ENCODE data around the gene CALML5.

CALML5 gene

GRCh38 chr10:5461203-5461588 is 38.2 kb downstream of the CALML5 start:
- H3K4me2 ChIP-seq (ENCODE audit: low read length), result no peak overlapping the region
- TF ChIP-seq, protein P1, sequence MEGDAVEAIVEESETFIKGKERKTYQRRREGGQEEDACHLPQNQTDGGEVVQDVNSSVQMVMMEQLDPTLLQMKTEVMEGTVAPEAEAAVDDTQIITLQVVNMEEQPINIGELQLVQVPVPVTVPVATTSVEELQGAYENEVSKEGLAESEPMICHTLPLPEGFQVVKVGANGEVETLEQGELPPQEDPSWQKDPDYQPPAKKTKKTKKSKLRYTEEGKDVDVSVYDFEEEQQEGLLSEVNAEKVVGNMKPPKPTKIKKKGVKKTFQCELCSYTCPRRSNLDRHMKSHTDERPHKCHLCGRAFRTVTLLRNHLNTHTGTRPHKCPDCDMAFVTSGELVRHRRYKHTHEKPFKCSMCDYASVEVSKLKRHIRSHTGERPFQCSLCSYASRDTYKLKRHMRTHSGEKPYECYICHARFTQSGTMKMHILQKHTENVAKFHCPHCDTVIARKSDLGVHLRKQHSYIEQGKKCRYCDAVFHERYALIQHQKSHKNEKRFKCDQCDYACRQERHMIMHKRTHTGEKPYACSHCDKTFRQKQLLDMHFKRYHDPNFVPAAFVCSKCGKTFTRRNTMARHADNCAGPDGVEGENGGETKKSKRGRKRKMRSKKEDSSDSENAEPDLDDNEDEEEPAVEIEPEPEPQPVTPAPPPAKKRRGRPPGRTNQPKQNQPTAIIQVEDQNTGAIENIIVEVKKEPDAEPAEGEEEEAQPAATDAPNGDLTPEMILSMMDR (IDR thresholded peaks at IDR 0.05; ENCODE audit: low read depth, low read length, poor library complexity, severe bottlenecking), result no peak
- no peak for TF ChIP-seq EZH2phosphoT487 (IDR thresholded peaks at IDR 0.05; ENCODE audit: borderline replicate concordance, low read length)
- no peak overlapping the region for H3K4me3 ChIP-seq (ENCODE audit: low read length)
- H3K36me3 ChIP-seq (ENCODE audit: control insufficient read depth, low read length), result peaks cover 43% of the 10 kb centered on the region
- no peaks in the 10 kb centered on the region for H3K9me2 ChIP-seq (replicated peaks; ENCODE audit: control insufficient read depth, low read length)
- H3K27me3 ChIP-seq (ENCODE audit: control insufficient read depth, low read length), result no peaks in the 10 kb centered on the region
- H3K79me2 ChIP-seq (ENCODE audit: control insufficient read depth, low read length), result no peaks in the 10 kb centered on the region
- no peaks in the 10 kb centered on the region for H3K9me3 ChIP-seq (ENCODE audit: control insufficient read depth, insufficient read depth, low read length)
- no peak overlapping the region for H3K27ac ChIP-seq (ENCODE audit: low read depth, low read length)
- no peaks in the 10 kb centered on the region for H4K20me1 ChIP-seq (ENCODE audit: control insufficient read depth, insufficient read depth, low read depth, low read length)
- peaks cover 2% of the 10 kb centered on the region; the same call in 1 of the 2 replicates for H3F3A ChIP-seq (ENCODE audit: control insufficient read depth, insufficient read depth)
- H3K4me1 ChIP-seq (ENCODE audit: control insufficient read depth, low read length), result no peaks in the 10 kb centered on the region

- no peaks in the 10 kb centered on the region for H3K9me3 ChIP-seq (ENCODE audit: control insufficient read depth, insufficient read depth, low read length)
- H4K20me1 ChIP-seq (ENCODE audit: control insufficient read depth, insufficient read depth, low read depth, low read length), result no peaks in the 10 kb centered on the region
- H3K4me2 ChIP-seq (ENCODE audit: low read length), result no peak overlapping the region
- H3K9me2 ChIP-seq (replicated peaks; ENCODE audit: control insufficient read depth, low read length), result no peaks in the 10 kb centered on the region
- no peak overlapping the region for H3K27ac ChIP-seq (ENCODE audit: low read depth, low read length)
- peaks cover 49% of the 10 kb centered on the region for H3K36me3 ChIP-seq (ENCODE audit: control insufficient read depth, low read length)
- H3F3A ChIP-seq (ENCODE audit: control insufficient read depth, insufficient read depth), result peaks cover 2% of the 10 kb centered on the region; the same call in 1 of the 2 replicates
- H3K4me3 ChIP-seq (ENCODE audit: low read length), result no peak overlapping the region
- H3K79me2 ChIP-seq (ENCODE audit: control insufficient read depth, low read length), result no peaks in the 10 kb centered on the region
- no peaks in the 10 kb centered on the region for H3K27me3 ChIP-seq (ENCODE audit: control insufficient read depth, low read length)
- no peaks in the 10 kb centered on the region for H3K4me1 ChIP-seq (ENCODE audit: control insufficient read depth, low read length)
- TF ChIP-seq EZH2phosphoT487 (IDR thresholded peaks at IDR 0.05; ENCODE audit: borderline replicate concordance, low read length), result no peak
- TF ChIP-seq, protein P1 (IDR thresholded peaks at IDR 0.05; ENCODE audit: low read depth, low read length, poor library complexity, severe bottlenecking), result no peak
Observed at GRCh38 chr10:5460468-5461202, 38.7 kb downstream of the CALML5 start.

DNA sequence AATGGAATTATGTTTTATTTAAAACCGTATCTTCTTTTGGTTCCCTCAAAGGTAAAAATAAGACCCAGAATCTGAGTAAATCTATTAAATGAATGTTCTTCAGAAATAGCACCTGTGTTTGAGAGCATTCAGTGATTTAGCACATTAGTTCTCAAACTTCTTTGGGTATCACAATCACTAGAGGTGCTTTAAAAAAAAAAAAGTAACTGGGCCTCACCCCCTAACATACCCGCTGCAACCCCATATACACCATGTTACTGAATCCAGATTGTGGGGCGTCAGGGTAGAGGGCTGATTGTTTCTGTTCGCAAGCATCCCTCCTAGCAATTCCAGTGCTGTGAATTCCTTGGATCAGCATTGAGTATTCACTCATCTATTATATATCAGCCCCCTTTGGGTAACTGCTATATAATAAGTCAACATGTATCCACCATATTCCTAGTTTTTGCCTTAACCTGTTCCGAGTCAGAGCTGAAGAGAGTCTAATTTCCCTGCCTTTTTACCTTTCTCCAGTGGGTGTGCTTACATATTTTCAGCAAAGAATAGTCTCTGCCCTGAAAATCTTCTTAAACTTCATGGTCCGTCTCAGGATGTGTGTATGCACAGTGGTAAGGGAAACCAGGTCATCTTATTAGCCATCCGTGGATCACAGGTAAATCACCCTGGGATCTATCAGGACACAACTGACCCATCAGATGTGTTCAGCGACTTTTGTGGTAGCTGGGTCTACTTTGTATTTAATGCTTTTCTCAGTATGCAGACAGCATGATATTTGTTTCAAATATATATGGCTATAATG is 40.2 kb downstream of the CALML5 start:
- Histone ChIP-seq H3F3A (ENCODE audit: control insufficient read depth, insufficient read depth) (peaks cover 2% of the 10 kb centered on the region; the same call in 1 of the 2 replicates), H3K27ac (ENCODE audit: low read depth, low read length) (no peak overlapping the region), H3K36me3 (ENCODE audit: control insufficient read depth, low read length) (peaks cover 64% of the 10 kb centered on the region)

More for the DNA sequence above, 40.2 kb downstream of the CALML5 start:
- H3K4me1 ChIP-seq (ENCODE audit: control insufficient read depth, low read length), result no peaks in the 10 kb centered on the region
- no peak for TF ChIP-seq EZH2phosphoT487 (IDR thresholded peaks at IDR 0.05; ENCODE audit: borderline replicate concordance, low read length)
- TF ChIP-seq, protein P1 (IDR thresholded peaks at IDR 0.05; ENCODE audit: low read depth, low read length, poor library complexity, severe bottlenecking), result no peak
- no peaks in the 10 kb centered on the region for H4K20me1 ChIP-seq (ENCODE audit: control insufficient read depth, insufficient read depth, low read depth, low read length)
- H3K9me2 ChIP-seq (replicated peaks; ENCODE audit: control insufficient read depth, low read length), result no peaks in the 10 kb centered on the region
- no peaks in the 10 kb centered on the region for H3K27me3 ChIP-seq (ENCODE audit: control insufficient read depth, low read length)
- no peaks in the 10 kb centered on the region for H3K9me3 ChIP-seq (ENCODE audit: control insufficient read depth, insufficient read depth, low read length)
- no peak overlapping the region for H3K4me3 ChIP-seq (ENCODE audit: low read length)
- H3K79me2 ChIP-seq (ENCODE audit: control insufficient read depth, low read length), result no peaks in the 10 kb centered on the region
- H3K4me2 ChIP-seq (ENCODE audit: low read length), result no peak overlapping the region
